GM19025 (cell line): Measurements from ENCODE around the gene INMT.

ENCODE experiments used
- ATAC-seq: cut with Tn5 transposase; IDR thresholded peaks from one replicate; pipeline ENCODE4 v1.9.1; 2021; ENCODE audit warnings: mild to moderate bottlenecking, low read depth, moderate library complexity; ENCODE audit not compliant: unreplicated experiment

The INMT gene

DNA sequence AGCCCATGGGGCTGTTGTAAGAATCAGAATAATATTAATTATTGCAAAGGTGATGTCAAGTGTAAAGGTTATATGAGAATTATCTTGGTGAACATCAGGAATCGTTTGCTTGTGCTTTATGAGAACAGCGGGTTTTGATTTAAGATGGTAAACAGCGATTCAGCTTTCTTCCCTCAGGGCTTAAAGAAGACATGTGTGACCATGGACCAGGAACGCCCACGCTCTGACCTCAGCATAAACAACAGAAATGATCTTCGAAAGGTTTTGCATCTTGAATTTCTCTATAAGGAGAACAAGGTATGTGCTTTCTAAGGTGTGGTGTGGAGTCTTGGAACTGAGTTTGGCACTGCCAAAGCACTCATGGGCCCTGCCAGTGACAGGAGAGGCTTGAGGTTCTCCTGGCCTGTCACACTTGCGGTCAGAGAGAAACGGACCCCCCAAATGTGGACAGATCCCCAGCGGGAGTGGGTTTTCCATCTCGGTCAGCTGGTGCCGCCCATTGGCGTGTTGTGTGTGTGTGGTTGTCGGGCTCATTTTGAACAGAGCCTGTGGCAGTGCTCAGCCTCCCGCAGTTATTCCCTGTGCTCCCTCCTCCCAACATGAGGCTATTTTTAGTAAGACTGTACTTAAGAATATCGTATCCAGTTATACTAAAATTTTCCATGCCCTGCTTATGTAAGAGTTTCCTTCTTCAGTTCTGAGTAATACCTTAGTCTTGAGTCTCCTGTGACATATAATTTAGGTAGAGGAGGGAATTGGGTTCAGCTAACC lies 26.5 kb downstream of the INMT start:
- no peak for ATAC-seq

DNA sequence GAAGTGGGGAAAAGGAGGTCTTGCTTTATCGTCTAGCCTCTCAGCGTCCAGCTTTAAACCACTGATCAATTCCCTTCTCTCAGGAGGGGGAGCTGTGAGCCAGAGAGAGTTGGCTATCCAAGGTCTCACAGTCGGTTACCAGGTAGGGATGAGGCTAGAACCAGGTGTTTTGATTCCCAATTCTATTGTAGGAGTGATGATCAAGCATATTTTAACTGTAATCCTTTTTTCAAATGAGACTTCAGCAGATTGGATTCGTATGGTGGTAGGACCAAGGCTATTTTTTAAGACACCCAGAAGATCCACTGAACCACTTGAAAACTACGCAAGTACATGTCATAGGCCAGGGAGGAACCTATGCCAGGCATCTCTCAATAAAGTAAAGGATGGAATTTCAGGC lies 27.6 kb downstream of the INMT start:
- no peak for ATAC-seq

DNA sequence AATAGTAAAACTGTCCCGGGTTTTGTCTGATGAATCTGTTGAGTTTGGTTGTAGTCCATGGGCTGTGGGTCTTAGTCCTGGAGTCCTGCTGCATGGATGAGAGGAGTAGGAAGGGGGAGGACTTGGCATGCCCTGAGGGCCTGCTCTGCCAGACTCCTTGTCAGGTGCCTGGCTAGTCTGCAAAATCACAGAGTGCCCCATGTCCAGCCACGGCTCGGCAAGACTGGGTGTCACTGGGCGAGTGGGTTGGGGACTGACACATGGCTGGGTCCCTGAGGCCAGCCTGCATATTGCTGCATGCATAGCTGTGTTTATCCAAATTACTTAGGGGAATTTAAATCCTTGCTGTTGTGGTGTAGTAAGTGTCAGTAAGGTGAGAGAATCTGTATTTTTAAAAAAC lies 29.0 kb downstream of the INMT start:
- no peak for ATAC-seq

DNA sequence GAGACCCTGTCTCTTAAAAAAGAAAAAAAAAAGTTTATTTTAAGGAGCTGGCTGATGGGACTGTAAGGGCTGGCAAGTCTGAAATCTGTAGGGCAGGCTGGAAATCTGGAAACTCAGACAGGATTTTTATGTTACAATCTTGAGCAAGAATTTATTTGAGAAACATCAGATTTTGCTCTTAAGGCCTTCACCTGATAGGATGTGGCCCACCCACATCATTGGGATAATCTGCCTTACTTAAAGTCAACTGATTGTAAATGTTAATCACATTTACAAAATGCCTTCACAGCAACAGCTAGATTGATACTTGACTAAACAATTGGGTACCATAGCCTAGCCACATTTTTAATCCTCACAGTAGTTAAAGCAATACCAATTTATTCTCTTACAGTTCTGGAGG lies 30.8 kb downstream of the INMT start:
- no peak for ATAC-seq

DNA sequence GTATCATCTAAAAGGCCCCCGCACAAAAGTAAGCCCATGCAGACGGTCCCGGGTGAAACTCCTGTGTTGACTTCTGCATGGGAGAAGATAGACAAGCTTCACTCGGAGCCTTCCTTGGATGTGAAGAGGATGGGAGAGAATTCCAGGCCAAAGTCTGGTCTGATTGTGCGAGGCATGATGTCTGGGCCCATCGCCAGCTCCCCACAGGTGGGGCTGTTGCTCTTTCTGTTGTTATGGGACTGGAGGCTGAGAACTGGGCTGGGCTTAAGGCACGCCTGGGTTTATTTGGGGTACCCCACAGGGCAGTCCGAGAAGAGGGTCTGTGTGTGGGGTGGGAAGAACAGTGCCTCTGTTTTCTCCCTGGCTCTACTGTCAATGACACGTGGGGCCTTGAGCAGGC lies 33.9 kb downstream of the INMT start:
- no peak for ATAC-seq

DNA sequence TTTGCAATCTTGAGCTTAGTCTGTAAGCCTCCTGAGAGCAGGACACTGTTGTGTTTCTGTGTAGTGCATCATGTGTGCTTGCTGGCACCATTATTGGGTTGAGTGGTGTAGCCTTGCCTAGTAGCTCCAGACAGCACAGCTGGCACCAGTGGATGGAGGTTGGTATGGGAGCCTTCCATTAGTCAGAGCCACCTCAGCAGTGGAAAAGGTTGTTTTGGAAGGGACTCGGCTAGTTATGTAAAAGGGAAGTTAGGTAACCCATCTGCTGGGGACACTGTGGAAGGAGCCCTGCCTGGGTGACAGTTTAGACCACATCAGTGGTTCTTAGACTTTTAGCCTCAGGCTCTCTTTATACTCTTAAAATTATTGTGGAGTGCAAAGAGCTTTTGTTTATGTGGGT lies 35.6 kb downstream of the INMT start:
- no peak for ATAC-seq

DNA sequence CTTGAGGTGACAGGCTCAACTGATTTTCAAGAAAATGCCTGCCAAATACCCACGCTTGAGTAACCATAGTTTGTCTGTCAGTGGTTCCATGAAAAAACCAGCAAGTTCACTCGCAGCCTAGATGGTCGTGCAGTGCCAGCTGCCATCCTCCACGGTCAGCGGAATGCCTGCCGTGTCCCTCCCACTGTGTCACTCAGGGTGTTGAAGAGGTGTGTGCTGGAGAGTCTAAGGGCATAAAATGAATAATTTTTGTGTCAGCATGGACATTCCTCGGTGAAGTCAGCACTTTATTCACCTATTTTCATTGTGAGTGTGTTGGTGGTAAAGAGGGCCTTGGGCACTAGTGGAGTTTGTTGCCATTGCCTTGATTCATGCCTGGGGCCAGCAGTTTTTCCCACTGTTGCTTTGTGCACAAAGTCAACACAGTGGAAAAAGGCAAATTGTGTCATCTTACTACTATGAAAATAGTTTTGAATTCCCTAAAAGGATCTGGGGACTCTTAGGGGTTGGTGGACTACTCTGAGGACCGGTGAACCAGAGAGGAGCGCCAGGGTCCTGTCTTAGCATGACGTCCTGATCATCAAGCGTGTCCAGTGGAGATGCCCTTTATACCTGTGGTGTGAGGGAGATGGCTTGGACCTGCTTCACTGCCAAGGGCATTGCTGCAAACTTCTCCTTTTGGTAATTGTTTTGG lies 36.9 kb downstream of the INMT start:
- no peak for ATAC-seq

DNA sequence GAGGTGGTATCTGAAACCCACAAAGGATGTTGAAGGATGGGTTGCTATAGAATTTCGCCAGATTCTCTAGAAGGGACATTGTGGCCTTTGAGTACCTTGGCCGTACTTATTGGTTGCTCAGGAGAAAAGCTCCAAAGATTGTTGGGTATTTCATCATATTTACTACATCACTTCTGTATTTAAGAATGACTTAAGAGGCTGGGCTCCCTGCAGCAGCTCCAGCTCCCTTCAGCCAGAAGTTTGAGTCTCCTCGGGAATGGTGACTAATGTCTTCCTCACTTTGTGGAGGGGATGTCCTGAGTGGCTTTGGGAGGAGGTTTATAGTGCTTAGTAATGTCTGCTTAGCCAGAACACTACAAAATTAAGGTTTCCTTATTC lies 37.4 kb downstream of the INMT start:
- no peak for ATAC-seq

DNA sequence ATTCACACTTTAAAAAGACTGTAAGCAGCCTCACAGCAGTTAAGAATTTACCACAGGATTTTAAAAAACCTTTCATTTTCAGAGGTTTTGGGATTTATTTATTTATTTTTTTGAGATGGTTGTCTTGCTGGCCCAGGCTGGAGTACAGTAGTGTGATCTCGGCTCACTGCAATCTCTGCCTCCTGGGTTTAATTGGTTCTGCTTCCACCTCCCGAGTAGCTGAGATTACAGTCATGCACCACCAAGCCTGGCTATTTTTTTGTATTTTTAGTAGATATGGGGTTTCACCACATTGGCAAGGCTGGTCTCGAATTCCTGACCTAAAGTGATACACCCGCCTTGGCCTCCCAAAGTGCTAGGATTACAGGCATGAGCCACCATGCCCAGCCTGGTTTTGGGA lies 38.4 kb downstream of the INMT start:
- no peak for ATAC-seq

DNA sequence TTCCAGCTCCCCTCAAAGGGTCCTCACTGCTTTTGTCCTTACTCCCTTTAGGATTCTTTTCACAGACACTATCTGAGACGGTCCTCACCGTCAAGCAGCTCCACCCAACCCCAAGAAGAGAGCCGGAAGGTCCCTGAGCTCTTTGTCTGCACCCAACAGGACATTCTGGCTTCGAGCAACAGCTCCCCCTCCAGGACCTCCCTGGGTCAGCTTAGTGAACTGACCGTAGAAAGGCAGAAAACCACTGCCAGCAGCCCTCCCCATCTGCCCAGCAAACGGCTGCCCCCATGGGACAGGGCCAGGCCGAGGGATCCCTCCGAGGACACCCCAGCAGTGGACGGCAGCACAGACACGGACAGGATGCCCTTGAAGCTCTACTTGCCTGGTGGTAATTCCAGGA lies 39.2 kb downstream of the INMT start:
- ATAC-seq = no peak

DNA sequence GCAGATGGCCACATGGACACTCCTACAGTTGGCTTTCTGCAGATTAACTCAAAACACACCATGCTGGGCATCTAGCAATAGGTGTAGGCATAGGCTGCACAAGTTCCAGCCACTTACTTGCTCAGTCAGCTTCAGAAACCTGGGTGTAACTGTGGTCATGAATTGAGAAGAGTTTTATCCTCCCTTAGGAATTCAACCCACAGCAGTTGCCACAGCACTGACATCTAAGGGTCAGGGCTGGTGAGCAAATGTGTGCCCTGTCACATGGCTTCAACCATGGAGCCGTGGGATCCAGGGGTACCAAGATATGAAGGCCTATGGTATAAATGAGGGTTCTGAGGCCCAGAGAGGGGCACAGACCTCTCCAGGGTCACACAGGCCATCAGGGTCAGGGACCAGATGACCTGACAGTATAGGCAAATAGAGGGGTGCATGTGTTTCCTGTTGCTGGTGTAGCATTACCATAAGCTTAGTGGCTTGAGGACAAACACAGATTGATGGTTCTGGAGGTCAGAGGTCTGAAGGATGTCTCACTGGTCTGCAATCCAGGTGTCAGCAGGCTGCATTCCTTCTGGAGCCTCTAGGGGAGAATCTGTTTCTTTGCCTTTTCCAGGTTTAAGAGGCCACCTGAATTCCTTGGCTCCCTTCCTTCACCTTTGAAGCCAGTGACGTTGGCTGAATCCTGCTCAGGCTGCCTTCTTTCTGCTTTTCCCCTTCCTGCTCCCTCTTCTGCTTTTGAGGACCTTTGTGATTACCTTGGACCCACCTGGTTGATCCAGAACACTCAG lies 43.4 kb downstream of the INMT start:
- peak; percentile 24 for ATAC-seq

DNA sequence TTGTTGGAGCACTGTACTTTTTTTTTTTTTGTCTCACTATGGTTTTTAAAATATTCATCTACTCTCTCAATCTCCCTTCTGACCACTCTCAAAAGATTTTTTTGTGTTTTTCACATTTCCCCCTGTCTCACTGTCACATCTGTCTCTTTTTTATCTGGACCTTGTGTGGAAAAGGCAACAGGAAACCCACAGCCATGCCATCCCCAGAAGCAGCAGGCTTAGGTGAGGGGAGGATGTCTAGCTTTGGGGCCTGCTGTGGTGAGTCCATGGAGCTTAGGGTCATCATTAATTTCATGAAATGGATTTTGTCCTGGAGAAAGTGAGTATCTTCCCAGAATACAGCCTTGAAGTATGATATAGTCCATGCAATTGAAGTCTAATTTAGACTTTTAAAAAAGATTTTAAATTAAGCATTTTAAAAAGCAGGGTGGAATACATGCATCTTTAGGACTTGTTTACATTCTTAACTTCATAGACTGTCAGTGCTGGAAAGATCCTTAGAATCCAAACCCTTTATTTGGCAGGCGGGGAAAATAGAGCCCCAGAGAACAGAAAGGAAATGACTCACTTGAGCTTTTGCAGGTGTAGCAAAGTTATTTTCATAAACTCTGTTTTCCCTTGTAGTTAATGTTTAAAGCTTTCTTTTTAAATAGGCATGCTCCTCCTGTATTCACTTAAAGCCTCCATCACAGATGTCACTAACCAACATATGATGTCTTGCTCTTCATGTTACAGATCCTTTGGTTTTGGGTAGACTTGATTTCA lies 44.4 kb downstream of the INMT start:
- ATAC-seq = no peak

DNA sequence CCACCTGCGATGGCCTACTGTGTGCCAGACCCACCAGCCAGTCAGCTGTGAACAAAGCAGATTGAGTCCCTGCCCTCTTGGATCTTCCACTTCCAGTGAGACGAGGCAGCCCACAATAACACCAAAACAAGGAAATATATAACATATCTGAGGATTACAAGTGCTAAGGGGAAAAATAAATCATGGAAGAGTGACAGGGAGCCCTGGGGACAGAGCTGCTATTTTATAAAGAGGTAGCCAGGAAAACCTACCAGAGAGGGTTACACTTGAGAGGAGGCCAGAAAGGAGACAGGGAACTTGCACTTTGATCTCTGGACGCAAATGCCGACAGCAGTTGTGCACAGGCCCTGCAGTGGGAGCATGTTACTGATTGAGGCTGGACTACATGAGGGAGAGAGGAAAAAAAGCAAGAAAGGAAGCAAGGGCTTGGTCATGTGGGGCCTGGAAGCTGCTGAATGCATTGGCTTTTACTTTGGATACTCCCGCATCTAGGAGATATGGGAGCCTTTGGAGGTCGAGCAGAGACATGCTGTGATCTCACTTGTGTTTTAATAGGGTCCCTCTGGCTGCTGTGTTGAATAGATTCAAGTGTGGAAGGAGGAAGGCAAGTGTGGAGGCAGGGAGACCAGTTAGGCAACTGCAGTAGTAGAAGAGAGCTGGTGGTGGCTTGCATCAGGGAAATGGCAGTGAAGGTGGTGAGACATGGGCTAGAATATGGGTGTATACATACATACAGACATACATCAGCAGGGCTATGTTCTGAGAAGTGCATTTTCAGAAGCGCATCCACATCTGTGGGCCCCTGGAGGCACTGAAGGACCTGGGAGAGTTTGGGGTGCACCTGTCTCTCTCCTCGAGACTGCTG lies 45.5 kb downstream of the INMT start:
- no peak for ATAC-seq

DNA sequence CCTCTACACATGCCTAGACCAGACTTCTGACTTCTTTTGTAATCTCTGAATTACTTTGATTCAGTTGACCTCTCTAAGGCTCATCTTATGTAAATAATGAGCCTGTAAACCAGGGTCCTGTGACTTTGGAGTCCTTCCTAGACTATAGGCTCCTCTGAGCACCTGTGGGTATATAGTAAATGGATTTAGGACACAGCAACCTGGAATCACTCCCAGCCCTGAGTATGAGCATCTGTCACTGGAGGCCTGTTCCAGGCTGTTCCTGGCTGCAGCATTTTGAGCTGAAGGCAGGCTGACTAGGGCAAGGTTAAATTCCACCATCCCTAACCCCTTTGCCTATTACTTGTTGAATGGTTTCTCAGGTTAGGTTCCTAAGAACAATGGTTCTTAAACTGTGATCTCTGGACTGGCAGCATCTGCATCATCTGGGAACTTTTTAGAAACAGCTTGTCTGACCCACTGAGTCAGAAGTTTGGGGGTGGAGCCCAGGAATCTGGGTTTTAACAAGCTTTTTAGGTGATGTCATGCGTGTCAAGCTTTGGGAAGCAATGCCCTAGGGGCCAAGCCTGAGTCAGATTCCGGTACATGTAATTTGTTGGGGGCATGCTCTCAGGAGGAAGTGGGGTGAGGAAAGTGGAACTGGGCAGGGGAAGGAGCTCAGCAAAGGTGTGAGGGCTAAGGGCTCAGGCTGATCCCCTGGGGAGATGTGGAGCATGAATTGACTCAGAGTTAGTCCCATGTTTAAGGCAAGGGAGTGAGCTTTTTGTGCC lies 47.5 kb downstream of the INMT start:
- ATAC-seq = peak; percentile 59

DNA sequence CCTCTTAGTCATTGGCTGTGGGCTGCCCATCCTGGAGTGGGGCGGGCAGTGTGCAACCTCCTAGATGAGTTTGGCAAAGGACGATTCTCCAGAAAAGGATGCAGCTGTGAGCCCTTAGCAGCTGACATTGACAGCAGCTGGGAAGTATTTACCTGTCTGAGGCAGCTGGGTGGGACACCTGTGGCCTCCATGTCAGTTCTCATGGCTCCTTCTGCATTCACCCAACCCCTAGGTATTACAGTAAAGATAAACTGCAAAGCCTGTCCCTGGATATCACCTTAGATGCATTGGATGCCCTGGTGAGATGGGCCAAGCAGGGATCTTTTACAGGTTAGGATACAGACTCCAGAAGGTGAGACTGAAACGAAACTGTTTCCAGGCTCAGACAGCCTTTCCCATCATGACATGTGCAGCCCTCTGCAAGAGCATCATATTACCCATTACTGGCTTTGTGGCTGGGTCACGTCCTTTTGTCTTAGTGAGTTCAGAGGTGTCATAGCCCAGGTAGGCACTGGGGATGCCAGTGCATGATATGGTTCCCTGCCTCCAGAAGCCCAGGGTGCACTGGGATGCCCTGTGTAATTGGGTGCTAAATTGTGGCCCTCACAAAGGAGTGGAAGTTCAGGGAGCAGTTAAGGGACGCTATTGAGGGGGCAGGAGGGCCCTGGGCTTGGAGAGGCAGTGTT lies 48.2 kb downstream of the INMT start:
- ATAC-seq = no peak

DNA sequence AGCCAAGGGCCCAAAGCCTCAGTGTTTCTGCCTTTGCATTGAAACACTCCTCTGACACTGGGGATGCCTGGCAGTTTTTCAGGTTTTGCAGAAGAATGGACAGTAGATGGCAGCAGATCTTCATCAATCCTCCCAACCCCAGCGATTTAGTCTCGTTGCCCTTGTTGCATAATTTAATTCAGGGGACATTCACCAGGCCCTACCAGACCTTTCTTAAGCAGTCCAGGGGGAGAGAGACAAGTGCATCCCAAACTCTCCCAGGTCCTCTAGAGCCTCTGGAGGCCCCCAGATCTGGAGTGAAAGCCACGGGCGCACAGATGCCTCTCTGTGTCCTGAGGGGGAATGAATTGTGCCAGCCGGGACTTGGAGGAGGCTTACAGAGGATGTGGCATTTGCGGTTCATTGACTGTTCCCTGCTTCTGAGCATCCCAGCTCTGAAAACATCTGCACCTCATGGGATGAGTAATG lies 48.9 kb downstream of the INMT start:
- no peak for ATAC-seq

DNA sequence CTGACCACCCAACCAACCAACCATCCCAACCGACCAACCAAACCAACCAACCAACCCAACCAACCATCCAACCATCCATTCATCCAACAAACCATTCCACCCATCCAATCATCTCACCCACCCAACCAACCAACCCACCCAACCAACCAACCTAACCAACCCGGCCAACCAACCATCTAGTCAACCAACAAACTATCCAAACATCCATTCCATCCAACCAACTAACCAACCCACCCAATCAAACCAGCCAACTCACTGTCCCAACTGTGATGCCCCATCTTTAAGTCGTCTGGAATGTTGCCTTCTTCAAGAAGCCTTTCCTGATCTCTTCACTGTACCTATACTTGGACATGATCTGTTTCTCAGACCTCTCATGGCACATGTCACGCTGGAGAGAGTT lies 50.9 kb downstream of the INMT start:
- no peak for ATAC-seq

DNA sequence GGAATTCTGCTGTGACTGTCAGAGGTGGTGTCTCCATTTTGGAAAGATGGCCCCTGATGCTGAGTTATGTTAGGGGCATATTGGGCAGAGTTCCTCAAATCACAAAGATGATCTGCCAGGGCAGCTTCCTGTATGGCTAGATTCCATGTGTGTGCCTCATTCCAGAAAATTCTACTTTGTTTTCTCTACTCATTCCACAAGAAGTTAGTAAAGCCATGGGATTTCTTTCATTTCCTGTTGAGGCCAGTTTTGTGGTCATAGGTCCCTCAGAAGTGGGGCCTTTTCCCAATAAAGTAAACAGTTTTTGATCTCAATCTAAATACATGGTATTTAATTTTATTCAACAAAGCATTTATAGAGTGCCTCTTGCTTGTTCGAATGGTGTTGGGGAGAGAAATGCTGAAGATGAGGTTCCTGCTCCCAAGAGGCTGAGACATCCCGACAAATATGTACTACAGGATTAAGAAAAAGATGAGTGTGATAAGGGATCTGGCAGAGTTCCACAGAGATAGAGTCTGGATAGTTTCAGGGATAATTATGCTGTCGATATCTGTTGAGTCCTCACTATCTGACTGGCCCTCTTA lies 52.2 kb downstream of the INMT start:
- ATAC-seq = no peak
